H1 (cell line): ENCODE results near the gene TAF6. TPM values are rescaled to one million over a fixed set of nuclear protein-coding genes. Genes with fewer than 3 reads are reported as not detected.

ENCODE experiments used
- CBX5 ChIP-seq: fragments of 300-800, 300-1000 bp; sonication (generic); IDR thresholded peaks from 2 replicates; pipeline ENCODE4 v1.7.1; 2016; ENCODE audit warnings: antibody characterized with exemption, low read length, low read depth
- CHD2 ChIP-seq: IDR thresholded peaks from 2 replicates; pipeline ENCODE4 v1.6.1; 2012; ENCODE audit warnings: low read length, improper control_type of control experiment
- EZH2 ChIP-seq: fragments of 200-600 bp; sonication (generic); IDR thresholded peaks from 2 replicates; pipeline ENCODE4 v1.7.1; 2012; ENCODE audit warnings: low read depth, mild to moderate bottlenecking, moderate library complexity, low read length, inconsistent platforms; ENCODE audit not compliant: severe bottlenecking
- NRF1 ChIP-seq: IDR thresholded peaks from 2 replicates; pipeline ENCODE4 v1.6.1; 2011; ENCODE audit warnings: mild to moderate bottlenecking, low read depth, low read length, improper control_type of control experiment
- RAD21 ChIP-seq, 2 experiments: IDR thresholded peaks in 1 of 2; conservative IDR thresholded peaks in 1 of 2; 2 replicates each; pipeline ENCODE4 v1.6.1; 2011; ENCODE audit warnings: low read depth in 2 of 2, low read length in 2 of 2, improper control_type of control experiment in 1 of 2, inconsistent platforms in 1 of 2, mild to moderate bottlenecking in 1 of 2, moderate library complexity in 1 of 2
- RXRA ChIP-seq: IDR thresholded peaks from 2 replicates; pipeline ENCODE4 v1.6.1; 2011; ENCODE audit warnings: low read depth, mild to moderate bottlenecking, low read length, moderate library complexity; ENCODE audit not compliant: insufficient read depth
- YY1 ChIP-seq: IDR thresholded peaks from 2 replicates; pipeline ENCODE4 v1.6.1; 2011; ENCODE audit warnings: low read depth, mild to moderate bottlenecking, low read length
- polyA plus RNA-seq, 7 experiments: library from polyadenylated mRNA; depleted of rRNA in 3 of 7; stranded (reverse) in 5 of 7; unstranded in 2 of 7; fragments of >200 nt in 5 of 7; fragments of 200-250 nt in 2 of 7; gene quantifications; 1 replicate in 5 of 7; 2 replicates in 1 of 7; 4 replicates in 1 of 7; pipeline versions ENCODE4 v1.2.1 to v1.2.3, GENCODE V29; 2011 to 2013; ENCODE audit warnings: missing spikeins in 2 of 7, mixed read lengths in 2 of 7
- total RNA-seq: library from RNA; stranded (reverse); fragmentation: NEBNext Ultra II Directional; extraction: Animal tissue kit (Norgen Biotek cat#: 25700); gene quantifications from 2 replicates; pipeline ENCODE4 v1.2.1, GENCODE V29; 2021
- TF ChIP-seq, protein P1 (sequence below): IDR thresholded peaks from 2 replicates; pipeline ENCODE4 v1.6.1; 2012; ENCODE audit warnings: inconsistent platforms
- TF ChIP-seq, protein P2 (sequence below): fragments of 300-600 bp; sonication (generic); IDR thresholded peaks from 2 replicates; pipeline ENCODE4 v1.7.1; 2012; ENCODE audit warnings: low read length, moderate library complexity, mild to moderate bottlenecking, inconsistent platforms; ENCODE audit not compliant: insufficient replicate concordance

Gene TAF6
- total and polyA plus RNA-seq, 2 of the 8 experiments (the other 6 are each of a cell fraction or from before 2014, with no cell fraction given), result 66.7 to 101 TPM

DNA sequence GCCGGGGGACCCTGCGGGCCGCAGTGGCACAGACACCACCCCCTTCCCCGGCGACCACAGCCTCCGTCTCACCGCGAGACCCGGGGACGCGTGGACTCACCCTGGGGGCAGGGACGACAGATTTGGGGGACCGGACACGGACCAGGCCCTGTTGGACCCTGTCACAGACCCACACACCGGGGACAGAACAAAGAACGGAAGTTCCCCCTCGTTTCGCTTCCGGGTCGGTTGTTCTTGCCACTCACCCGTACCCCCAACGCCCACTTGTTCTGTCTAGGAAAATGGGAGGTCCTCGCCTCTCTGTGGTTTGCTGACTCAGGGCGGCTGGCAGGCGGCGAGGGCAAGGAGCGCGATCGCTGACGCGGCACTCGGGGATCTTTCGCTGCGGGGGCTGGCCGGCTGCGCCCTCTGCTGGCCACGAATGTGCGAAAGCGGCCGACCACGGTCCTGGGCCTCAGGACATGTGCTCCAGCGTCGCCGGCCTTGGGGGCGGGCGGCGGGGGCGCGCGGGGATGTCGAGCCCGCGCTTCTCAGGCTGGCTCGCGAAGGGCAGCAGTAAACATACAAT, 37.5 kb downstream of the TAF6 start, which contains the start of gene ZNF3 (continued):
- TF ChIP-seq EZH2, result no peak
- TF ChIP-seq, protein P1, sequence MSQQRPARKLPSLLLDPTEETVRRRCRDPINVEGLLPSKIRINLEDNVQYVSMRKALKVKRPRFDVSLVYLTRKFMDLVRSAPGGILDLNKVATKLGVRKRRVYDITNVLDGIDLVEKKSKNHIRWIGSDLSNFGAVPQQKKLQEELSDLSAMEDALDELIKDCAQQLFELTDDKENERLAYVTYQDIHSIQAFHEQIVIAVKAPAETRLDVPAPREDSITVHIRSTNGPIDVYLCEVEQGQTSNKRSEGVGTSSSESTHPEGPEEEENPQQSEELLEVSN, result peak; percentile 92
- peak; percentile 55 for TF ChIP-seq YY1
- peak; percentile 67 to 71 for TF ChIP-seq RAD21 (IDR thresholded peaks at IDR 0.05 in 1 of 2, conservative IDR thresholded peaks at IDR 0.05 in 1 of 2; ENCODE audit: low read depth in 2 of 2, low read length in 2 of 2)
- peak; percentile 81 for TF ChIP-seq CHD2
- no peak for TF ChIP-seq CBX5
- TF ChIP-seq, protein P2, sequence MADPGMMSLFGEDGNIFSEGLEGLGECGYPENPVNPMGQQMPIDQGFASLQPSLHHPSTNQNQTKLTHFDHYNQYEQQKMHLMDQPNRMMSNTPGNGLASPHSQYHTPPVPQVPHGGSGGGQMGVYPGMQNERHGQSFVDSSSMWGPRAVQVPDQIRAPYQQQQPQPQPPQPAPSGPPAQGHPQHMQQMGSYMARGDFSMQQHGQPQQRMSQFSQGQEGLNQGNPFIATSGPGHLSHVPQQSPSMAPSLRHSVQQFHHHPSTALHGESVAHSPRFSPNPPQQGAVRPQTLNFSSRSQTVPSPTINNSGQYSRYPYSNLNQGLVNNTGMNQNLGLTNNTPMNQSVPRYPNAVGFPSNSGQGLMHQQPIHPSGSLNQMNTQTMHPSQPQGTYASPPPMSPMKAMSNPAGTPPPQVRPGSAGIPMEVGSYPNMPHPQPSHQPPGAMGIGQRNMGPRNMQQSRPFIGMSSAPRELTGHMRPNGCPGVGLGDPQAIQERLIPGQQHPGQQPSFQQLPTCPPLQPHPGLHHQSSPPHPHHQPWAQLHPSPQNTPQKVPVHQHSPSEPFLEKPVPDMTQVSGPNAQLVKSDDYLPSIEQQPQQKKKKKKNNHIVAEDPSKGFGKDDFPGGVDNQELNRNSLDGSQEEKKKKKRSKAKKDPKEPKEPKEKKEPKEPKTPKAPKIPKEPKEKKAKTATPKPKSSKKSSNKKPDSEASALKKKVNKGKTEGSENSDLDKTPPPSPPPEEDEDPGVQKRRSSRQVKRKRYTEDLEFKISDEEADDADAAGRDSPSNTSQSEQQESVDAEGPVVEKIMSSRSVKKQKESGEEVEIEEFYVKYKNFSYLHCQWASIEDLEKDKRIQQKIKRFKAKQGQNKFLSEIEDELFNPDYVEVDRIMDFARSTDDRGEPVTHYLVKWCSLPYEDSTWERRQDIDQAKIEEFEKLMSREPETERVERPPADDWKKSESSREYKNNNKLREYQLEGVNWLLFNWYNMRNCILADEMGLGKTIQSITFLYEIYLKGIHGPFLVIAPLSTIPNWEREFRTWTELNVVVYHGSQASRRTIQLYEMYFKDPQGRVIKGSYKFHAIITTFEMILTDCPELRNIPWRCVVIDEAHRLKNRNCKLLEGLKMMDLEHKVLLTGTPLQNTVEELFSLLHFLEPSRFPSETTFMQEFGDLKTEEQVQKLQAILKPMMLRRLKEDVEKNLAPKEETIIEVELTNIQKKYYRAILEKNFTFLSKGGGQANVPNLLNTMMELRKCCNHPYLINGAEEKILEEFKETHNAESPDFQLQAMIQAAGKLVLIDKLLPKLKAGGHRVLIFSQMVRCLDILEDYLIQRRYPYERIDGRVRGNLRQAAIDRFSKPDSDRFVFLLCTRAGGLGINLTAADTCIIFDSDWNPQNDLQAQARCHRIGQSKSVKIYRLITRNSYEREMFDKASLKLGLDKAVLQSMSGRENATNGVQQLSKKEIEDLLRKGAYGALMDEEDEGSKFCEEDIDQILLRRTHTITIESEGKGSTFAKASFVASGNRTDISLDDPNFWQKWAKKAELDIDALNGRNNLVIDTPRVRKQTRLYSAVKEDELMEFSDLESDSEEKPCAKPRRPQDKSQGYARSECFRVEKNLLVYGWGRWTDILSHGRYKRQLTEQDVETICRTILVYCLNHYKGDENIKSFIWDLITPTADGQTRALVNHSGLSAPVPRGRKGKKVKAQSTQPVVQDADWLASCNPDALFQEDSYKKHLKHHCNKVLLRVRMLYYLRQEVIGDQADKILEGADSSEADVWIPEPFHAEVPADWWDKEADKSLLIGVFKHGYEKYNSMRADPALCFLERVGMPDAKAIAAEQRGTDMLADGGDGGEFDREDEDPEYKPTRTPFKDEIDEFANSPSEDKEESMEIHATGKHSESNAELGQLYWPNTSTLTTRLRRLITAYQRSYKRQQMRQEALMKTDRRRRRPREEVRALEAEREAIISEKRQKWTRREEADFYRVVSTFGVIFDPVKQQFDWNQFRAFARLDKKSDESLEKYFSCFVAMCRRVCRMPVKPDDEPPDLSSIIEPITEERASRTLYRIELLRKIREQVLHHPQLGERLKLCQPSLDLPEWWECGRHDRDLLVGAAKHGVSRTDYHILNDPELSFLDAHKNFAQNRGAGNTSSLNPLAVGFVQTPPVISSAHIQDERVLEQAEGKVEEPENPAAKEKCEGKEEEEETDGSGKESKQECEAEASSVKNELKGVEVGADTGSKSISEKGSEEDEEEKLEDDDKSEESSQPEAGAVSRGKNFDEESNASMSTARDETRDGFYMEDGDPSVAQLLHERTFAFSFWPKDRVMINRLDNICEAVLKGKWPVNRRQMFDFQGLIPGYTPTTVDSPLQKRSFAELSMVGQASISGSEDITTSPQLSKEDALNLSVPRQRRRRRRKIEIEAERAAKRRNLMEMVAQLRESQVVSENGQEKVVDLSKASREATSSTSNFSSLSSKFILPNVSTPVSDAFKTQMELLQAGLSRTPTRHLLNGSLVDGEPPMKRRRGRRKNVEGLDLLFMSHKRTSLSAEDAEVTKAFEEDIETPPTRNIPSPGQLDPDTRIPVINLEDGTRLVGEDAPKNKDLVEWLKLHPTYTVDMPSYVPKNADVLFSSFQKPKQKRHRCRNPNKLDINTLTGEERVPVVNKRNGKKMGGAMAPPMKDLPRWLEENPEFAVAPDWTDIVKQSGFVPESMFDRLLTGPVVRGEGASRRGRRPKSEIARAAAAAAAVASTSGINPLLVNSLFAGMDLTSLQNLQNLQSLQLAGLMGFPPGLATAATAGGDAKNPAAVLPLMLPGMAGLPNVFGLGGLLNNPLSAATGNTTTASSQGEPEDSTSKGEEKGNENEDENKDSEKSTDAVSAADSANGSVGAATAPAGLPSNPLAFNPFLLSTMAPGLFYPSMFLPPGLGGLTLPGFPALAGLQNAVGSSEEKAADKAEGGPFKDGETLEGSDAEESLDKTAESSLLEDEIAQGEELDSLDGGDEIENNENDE, result no peak
- 0 out of 2 replicates have a peak, but pooled peaks have one; percentile 76 for TF ChIP-seq RXRA
- no peak for TF ChIP-seq NRF1
